ENCODE results near the gene ARMC6.

DNA sequence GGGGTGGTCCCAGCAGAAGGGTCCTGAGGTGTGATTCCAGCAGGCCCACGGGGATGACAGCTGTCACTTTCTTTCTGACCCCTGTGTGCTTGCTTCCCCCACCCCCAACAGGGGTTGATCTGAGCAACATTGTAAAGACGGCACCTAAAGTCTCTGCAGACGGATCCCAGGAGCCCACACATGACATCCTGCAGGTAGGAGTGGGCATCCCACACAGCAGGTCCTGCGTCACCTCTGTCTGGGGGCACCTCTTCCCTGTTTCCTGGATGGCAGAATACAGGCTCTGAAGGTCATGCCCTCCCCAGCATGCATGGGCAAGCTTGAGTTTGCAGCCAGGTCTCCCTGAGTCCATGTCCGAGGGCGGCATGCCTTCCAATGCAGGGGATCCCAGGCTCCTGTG lies 10.5 kb downstream of the ARMC6 start:
- TF ChIP-seq, protein P1, sequence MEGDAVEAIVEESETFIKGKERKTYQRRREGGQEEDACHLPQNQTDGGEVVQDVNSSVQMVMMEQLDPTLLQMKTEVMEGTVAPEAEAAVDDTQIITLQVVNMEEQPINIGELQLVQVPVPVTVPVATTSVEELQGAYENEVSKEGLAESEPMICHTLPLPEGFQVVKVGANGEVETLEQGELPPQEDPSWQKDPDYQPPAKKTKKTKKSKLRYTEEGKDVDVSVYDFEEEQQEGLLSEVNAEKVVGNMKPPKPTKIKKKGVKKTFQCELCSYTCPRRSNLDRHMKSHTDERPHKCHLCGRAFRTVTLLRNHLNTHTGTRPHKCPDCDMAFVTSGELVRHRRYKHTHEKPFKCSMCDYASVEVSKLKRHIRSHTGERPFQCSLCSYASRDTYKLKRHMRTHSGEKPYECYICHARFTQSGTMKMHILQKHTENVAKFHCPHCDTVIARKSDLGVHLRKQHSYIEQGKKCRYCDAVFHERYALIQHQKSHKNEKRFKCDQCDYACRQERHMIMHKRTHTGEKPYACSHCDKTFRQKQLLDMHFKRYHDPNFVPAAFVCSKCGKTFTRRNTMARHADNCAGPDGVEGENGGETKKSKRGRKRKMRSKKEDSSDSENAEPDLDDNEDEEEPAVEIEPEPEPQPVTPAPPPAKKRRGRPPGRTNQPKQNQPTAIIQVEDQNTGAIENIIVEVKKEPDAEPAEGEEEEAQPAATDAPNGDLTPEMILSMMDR (IDR thresholded peaks at IDR 0.05), result no peak
- TF ChIP-seq, protein P2, sequence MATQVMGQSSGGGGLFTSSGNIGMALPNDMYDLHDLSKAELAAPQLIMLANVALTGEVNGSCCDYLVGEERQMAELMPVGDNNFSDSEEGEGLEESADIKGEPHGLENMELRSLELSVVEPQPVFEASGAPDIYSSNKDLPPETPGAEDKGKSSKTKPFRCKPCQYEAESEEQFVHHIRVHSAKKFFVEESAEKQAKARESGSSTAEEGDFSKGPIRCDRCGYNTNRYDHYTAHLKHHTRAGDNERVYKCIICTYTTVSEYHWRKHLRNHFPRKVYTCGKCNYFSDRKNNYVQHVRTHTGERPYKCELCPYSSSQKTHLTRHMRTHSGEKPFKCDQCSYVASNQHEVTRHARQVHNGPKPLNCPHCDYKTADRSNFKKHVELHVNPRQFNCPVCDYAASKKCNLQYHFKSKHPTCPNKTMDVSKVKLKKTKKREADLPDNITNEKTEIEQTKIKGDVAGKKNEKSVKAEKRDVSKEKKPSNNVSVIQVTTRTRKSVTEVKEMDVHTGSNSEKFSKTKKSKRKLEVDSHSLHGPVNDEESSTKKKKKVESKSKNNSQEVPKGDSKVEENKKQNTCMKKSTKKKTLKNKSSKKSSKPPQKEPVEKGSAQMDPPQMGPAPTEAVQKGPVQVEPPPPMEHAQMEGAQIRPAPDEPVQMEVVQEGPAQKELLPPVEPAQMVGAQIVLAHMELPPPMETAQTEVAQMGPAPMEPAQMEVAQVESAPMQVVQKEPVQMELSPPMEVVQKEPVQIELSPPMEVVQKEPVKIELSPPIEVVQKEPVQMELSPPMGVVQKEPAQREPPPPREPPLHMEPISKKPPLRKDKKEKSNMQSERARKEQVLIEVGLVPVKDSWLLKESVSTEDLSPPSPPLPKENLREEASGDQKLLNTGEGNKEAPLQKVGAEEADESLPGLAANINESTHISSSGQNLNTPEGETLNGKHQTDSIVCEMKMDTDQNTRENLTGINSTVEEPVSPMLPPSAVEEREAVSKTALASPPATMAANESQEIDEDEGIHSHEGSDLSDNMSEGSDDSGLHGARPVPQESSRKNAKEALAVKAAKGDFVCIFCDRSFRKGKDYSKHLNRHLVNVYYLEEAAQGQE (IDR thresholded peaks at IDR 0.05; ENCODE audit: insufficient read depth in 1 of 2, low read depth in 2 of 2, low read length in 1 of 2), result no peak
- TF ChIP-seq POLR2AphosphoS5 (IDR thresholded peaks at IDR 0.05; ENCODE audit: low read depth, low read length), result no peak
